ENCODE measurements around the gene REC8.
"Not testable (repeated sequence)": the region's sequence is repeated elsewhere in the genome, so short reads cannot be mapped to it uniquely, and the experiment has no call there.

DNA sequence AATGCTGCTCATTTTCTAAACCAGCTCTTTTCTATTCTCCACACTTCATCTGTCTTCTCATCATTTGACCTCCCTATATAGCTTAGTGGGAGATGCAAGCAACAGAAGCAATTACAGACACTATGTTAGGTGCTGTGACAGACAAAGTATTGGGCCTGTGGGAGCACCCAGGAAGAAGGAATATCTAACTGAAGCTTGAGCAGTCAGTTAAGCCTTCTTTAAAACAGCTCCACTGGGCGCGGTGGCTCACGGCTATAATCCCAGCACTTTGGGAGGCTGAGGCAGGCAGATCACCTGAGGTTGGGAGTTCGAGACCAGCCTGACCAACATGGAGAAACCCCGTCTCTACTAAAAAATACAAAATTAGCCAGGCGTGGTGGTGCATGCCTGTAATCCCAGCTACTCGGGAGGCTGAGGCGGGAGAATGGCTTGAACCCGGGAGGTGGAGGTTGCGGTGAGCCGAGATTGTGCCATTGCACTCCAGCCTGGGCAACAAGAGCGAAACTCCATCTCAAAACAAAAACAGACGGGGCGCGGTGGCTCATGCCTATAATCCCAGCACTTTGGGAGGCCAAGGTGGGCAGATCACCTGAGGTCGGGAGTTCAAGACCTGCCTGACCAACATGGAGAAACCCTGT is 31.5 kb downstream of the REC8 start:
- TF ChIP-seq CTCF (IDR thresholded peaks at IDR 0.05; ENCODE audit: poor library complexity); EZH2 (IDR thresholded peaks at IDR 0.05; ENCODE audit: borderline replicate concordance): not testable (repeated sequence)

Measured in hepatocyte (in vitro differentiated cells).